Esophagus muscularis mucosa (tissue), 4 donors: ENCODE data around the gene THSD4.
"Not testable (repeated sequence)": the region's sequence is repeated elsewhere in the genome, so short reads cannot be mapped to it uniquely, and the experiment has no call there.

Source experiments
- EP300 ChIP-seq: sonication (generic); formaldehyde crosslinking; IDR thresholded peaks from one replicate; pipeline ENCODE4 v1.6.1; 2017; ENCODE audit warnings: antibody characterized with exemption
- POLR2AphosphoS5 ChIP-seq, 2 donors: sonication (generic); formaldehyde crosslinking; IDR thresholded peaks; one replicate each; pipeline ENCODE4 v1.6.1; 2017; ENCODE audit warnings: antibody characterized with exemption in 2 of 2
- TF ChIP-seq, protein P1 (sequence below), 3 experiments: fragments of 200-600 bp in 2 of 3; fragments of 450-650 bp in 1 of 3; sonication (generic) in 2 of 3; IDR thresholded peaks; one replicate each; pipeline ENCODE4 v1.5.1; 2017 to 2019; ENCODE audit warnings: antibody characterized with exemption in 3 of 3, mild to moderate bottlenecking in 2 of 3, moderate library complexity in 1 of 3

GRCh38 chr15:71372769-71373168, 257.5 kb downstream of the THSD4 start:
- not testable (repeated sequence) for TF ChIP-seq EP300; POLR2AphosphoS5 (IDR thresholded peaks at IDR 0.05)
- TF ChIP-seq, protein P1, sequence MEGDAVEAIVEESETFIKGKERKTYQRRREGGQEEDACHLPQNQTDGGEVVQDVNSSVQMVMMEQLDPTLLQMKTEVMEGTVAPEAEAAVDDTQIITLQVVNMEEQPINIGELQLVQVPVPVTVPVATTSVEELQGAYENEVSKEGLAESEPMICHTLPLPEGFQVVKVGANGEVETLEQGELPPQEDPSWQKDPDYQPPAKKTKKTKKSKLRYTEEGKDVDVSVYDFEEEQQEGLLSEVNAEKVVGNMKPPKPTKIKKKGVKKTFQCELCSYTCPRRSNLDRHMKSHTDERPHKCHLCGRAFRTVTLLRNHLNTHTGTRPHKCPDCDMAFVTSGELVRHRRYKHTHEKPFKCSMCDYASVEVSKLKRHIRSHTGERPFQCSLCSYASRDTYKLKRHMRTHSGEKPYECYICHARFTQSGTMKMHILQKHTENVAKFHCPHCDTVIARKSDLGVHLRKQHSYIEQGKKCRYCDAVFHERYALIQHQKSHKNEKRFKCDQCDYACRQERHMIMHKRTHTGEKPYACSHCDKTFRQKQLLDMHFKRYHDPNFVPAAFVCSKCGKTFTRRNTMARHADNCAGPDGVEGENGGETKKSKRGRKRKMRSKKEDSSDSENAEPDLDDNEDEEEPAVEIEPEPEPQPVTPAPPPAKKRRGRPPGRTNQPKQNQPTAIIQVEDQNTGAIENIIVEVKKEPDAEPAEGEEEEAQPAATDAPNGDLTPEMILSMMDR (IDR thresholded peaks at IDR 0.05): not testable (repeated sequence)
